Osteoblast (primary cell): ENCODE results near the gene SMCHD1. TPM values are rescaled to one million over a fixed set of nuclear protein-coding genes. Genes with fewer than 3 reads are reported as not detected.

Source experiments
- DNase-seq: peaks from one replicate; pipeline ENCODE4 v3.0.0; 2011; ENCODE audit warnings: low spot score, mixed read lengths; ENCODE audit not compliant: insufficient read length; ENCODE audit errors: missing footprints
- H2AFZ ChIP-seq: 2 replicates; pipeline ENCODE4 v1.6.0; 2011; ENCODE audit warnings: mild to moderate bottlenecking, low read length
- H3K27ac ChIP-seq: 2 replicates; pipeline ENCODE4 v1.5.1; 2011; ENCODE audit warnings: mild to moderate bottlenecking, low read depth, low read length, moderate library complexity
- H3K27me3 ChIP-seq: 2 replicates; pipeline ENCODE4 v1.6.0; 2012; ENCODE audit warnings: mild to moderate bottlenecking, control low read depth, inconsistent platforms, low read length, moderate library complexity; ENCODE audit not compliant: insufficient read depth
- H3K36me3 ChIP-seq: 2 replicates; pipeline ENCODE4 v1.5.1; 2011; ENCODE audit warnings: mild to moderate bottlenecking, low read length, control low read depth, moderate library complexity; ENCODE audit not compliant: insufficient read depth
- H3K4me1 ChIP-seq: 2 replicates; pipeline ENCODE4 v1.5.1; 2011; ENCODE audit warnings: mild to moderate bottlenecking, low read length, control low read depth, moderate library complexity; ENCODE audit not compliant: insufficient read depth
- H3K4me2 ChIP-seq: 2 replicates; pipeline ENCODE4 v1.6.0; 2011; ENCODE audit warnings: mild to moderate bottlenecking, low read length; ENCODE audit not compliant: insufficient read depth
- H3K4me3 ChIP-seq: fragments of 200-600 bp; sonication (generic); 3 replicates; pipeline ENCODE4 v1.5.1; 2012; ENCODE audit warnings: mild to moderate bottlenecking, low read length, inconsistent platforms; ENCODE audit not compliant: insufficient read depth
- H3K79me2 ChIP-seq: 2 replicates; pipeline ENCODE4 v1.6.0; 2012; ENCODE audit warnings: mild to moderate bottlenecking, low read length, control low read depth, inconsistent platforms; ENCODE audit not compliant: insufficient read depth
- H3K9me3 ChIP-seq: 2 replicates; pipeline ENCODE4 v1.5.1; 2011; ENCODE audit warnings: low read depth, low read length, control low read depth
- H4K20me1 ChIP-seq: 2 replicates; pipeline ENCODE4 v1.6.0; 2012; ENCODE audit warnings: mild to moderate bottlenecking, low read length, control low read depth; ENCODE audit not compliant: insufficient read depth
- CTCF ChIP-seq: IDR thresholded peaks from 2 replicates; pipeline ENCODE4 v1.5.1; 2011; ENCODE audit warnings: mild to moderate bottlenecking, low read depth, low read length, moderate library complexity; ENCODE audit errors: extremely low read depth
- total RNA-seq: library from RNA; depleted of rRNA; stranded (reverse); fragments of >200 nt; gene quantifications from 2 replicates; pipeline ENCODE4 v1.2.3, GENCODE V29; 2012

Gene SMCHD1
- total RNA-seq, 1 donor: 53.6 TPM

- H3K79me2 ChIP-seq: no peaks in the 10 kb centered on the region
- no peak for TF ChIP-seq CTCF
- H3K4me3 ChIP-seq: no peak overlapping the region
- H3K9me3 ChIP-seq: no peaks in the 10 kb centered on the region
- no peak overlapping the region for H2AFZ ChIP-seq
- H3K36me3 ChIP-seq: peaks cover 36% of the 10 kb centered on the region
- no peaks in the 10 kb centered on the region for H4K20me1 ChIP-seq
- H3K4me2 ChIP-seq: no peak overlapping the region
- H3K4me1 ChIP-seq: no peaks in the 10 kb centered on the region
- no peak overlapping the region for H3K27ac ChIP-seq
- no peak for DNase-seq
- H3K27me3 ChIP-seq: no peaks in the 10 kb centered on the region
These were observed 49.0 kb downstream of the SMCHD1 start for GRCh38 chr18:2704541-2704940.

- no peak overlapping the region for H3K4me2 ChIP-seq
- H3K9me3 ChIP-seq: no peaks in the 10 kb centered on the region
- H4K20me1 ChIP-seq: no peaks in the 10 kb centered on the region
- no peak for TF ChIP-seq CTCF
- H3K36me3 ChIP-seq: peaks cover 24% of the 10 kb centered on the region
- H3K4me3 ChIP-seq: no peak overlapping the region
- H3K27me3 ChIP-seq: no peaks in the 10 kb centered on the region
- no peak for DNase-seq
- H3K27ac ChIP-seq: no peak overlapping the region
- no peak overlapping the region for H2AFZ ChIP-seq
- no peaks in the 10 kb centered on the region for H3K79me2 ChIP-seq
- no peaks in the 10 kb centered on the region for H3K4me1 ChIP-seq
These were observed 51.4 kb downstream of the SMCHD1 start for GRCh38 chr18:2706903-2707302.

- H3K27me3 ChIP-seq: no peaks in the 10 kb centered on the region
- H4K20me1 ChIP-seq: no peaks in the 10 kb centered on the region
- peaks cover 26% of the 10 kb centered on the region for H3K36me3 ChIP-seq
- no peak overlapping the region for H2AFZ ChIP-seq
- H3K4me1 ChIP-seq: no peaks in the 10 kb centered on the region
- H3K4me3 ChIP-seq: no peak overlapping the region
- H3K9me3 ChIP-seq: no peaks in the 10 kb centered on the region
- H3K79me2 ChIP-seq: peaks cover 5% of the 10 kb centered on the region
- no peak for DNase-seq
- H3K4me2 ChIP-seq: no peak overlapping the region
- H3K27ac ChIP-seq: no peak overlapping the region
- no peak for TF ChIP-seq CTCF
These were observed 52.1 kb downstream of the SMCHD1 start for GRCh38 chr18:2707551-2708168.

GRCh38 chr18:2709316-2709715 is 53.8 kb downstream of the SMCHD1 start:
- Histone ChIP-seq H3K9me3 (no peaks in the 10 kb centered on the region), H3K27ac (no peak overlapping the region), H4K20me1 (no peaks in the 10 kb centered on the region), H3K4me2 (no peak overlapping the region), H3K27me3 (no peaks in the 10 kb centered on the region), H3K79me2 (peaks cover 13% of the 10 kb centered on the region), H2AFZ (no peak overlapping the region), H3K4me3 (no peak overlapping the region), H3K36me3 (peaks cover 27% of the 10 kb centered on the region), H3K4me1 (no peaks in the 10 kb centered on the region)
- DNase-seq: no peak
- no peak for TF ChIP-seq CTCF
